ENCODE data around the gene MC4R.
A peak's percentile ranks its signal among the peaks of the same experiment; 100 is the strongest.
"Not testable (repeated sequence)": the region's sequence is repeated elsewhere in the genome, so short reads cannot be mapped to it uniquely, and the experiment has no call there.

The MC4R gene

GRCh38 chr18:60372596-60372995 is at the start of gene MC4R:
Gene MC4R (minus strand): TSS chr18:60372775. CDS start chr18:60372349, 426 bp downstream.
- DNase-seq = peak; percentile 97

- DNase-seq = not testable (repeated sequence)
Measured at GRCh38 chr18:60422306-60422705, 49.7 kb upstream of the MC4R start.

- DNase-seq = no peak
Measured at GRCh38 chr18:60421356-60422118, 49.0 kb upstream of the MC4R start.

GRCh38 chr18:60417946-60418345 is 45.4 kb upstream of the MC4R start:
- DNase-seq = no peak

GRCh38 chr18:60413944-60414547 is 41.5 kb upstream of the MC4R start:
- DNase-seq = peak; percentile 67

GRCh38 chr18:60411715-60412114 is 39.1 kb upstream of the MC4R start:
- peak; percentile 60 for DNase-seq

- no peak for DNase-seq
Measured at GRCh38 chr18:60406721-60407120, 34.1 kb upstream of the MC4R start.

- no peak for DNase-seq
Measured at GRCh38 chr18:60404486-60405085, 32.0 kb upstream of the MC4R start.

- DNase-seq = no peak
Measured at GRCh38 chr18:60401346-60401745, 28.8 kb upstream of the MC4R start.

GRCh38 chr18:60391571-60392226 is 19.1 kb upstream of the MC4R start:
- DNase-seq = no peak

- DNase-seq = no peak
Measured at GRCh38 chr18:60389314-60389713, 16.7 kb upstream of the MC4R start.

- DNase-seq = no peak
Measured at GRCh38 chr18:60385693-60386092, 13.1 kb upstream of the MC4R start.

- no peak for DNase-seq
Measured at GRCh38 chr18:60383893-60384292, 11.3 kb upstream of the MC4R start.

GRCh38 chr18:60377778-60378469 is 5.3 kb upstream of the MC4R start:
- peak; percentile 34 for DNase-seq

GRCh38 chr18:60372132-60372531 is 443 bp downstream of the MC4R start:
- no peak for DNase-seq

GRCh38 chr18:60358516-60358915 is 14.1 kb downstream of the MC4R start:
- DNase-seq = no peak

- no peak for DNase-seq
Measured at GRCh38 chr18:60350941-60351340, 21.6 kb downstream of the MC4R start.

- no peak for DNase-seq
Measured at GRCh38 chr18:60350150-60350549, 22.4 kb downstream of the MC4R start.

GRCh38 chr18:60347526-60348045 is 25.0 kb downstream of the MC4R start:
- DNase-seq = no peak

- peak; percentile 40 for DNase-seq
Measured at GRCh38 chr18:60339018-60339417, 33.6 kb downstream of the MC4R start.

GRCh38 chr18:60331890-60332289 is 40.7 kb downstream of the MC4R start:
- DNase-seq = no peak

- no peak for DNase-seq
Measured at GRCh38 chr18:60329131-60329530, 43.4 kb downstream of the MC4R start.

GRCh38 chr18:60327880-60328279 is 44.7 kb downstream of the MC4R start:
- DNase-seq = no peak

Measured in DMS53 (cell line).